Measurements from ENCODE around the gene NFE2L2.

- TF ChIP-seq CTCF (conservative IDR thresholded peaks at IDR 0.05 in 1 of 2, IDR thresholded peaks at IDR 0.05 in 1 of 2; ENCODE audit: low read depth in 1 of 2, low read length in 2 of 2) (no peak), EZH2 (IDR thresholded peaks at IDR 0.05; ENCODE audit: low read length, missing control alignments) (no peak)
These were observed 33.3 kb downstream of the NFE2L2 start for GRCh38 chr2:177231270-177231669.

All from fibroblast of lung (primary cell).